GM12878 (cell line): ENCODE measurements around the gene CSTPP1.

Source experiments
- CUX1 ChIP-seq: IDR thresholded peaks from 2 replicates; pipeline ENCODE4 v1.6.1; 2012; ENCODE audit warnings: improper control_type of control experiment, low read depth, low read length; ENCODE audit not compliant: insufficient replicate concordance
- EZH2 ChIP-seq: IDR thresholded peaks from 2 replicates; pipeline ENCODE4 v1.6.1; 2012; ENCODE audit warnings: low read depth, mild to moderate bottlenecking, control low read depth, inconsistent platforms, low read length, borderline replicate concordance; ENCODE audit not compliant: control insufficient read depth
- IKZF1 ChIP-seq: fragments of 450-650 bp; conservative IDR thresholded peaks from 2 replicates; pipeline ENCODE4 v1.6.1; 2017; ENCODE audit warnings: antibody characterized with exemption, mild to moderate bottlenecking
- MXI1 ChIP-seq: fragments of 150-350 bp; IDR thresholded peaks from 2 replicates; pipeline ENCODE4 v1.6.1; 2011; ENCODE audit warnings: low read depth, mild to moderate bottlenecking, inconsistent platforms, low read length, improper control_type of control experiment
- NR2C2 ChIP-seq: IDR thresholded peaks from 2 replicates; pipeline ENCODE4 v1.6.1; 2011; ENCODE audit warnings: borderline replicate concordance, low read depth; ENCODE audit not compliant: control insufficient read depth, insufficient read length
- TF ChIP-seq, protein P1 (sequence below), 3 experiments: IDR thresholded peaks in 2 of 3; conservative IDR thresholded peaks in 1 of 3; 2 replicates each; pipeline ENCODE4 v1.5.1; 2011; ENCODE audit warnings: low read depth in 3 of 3, low read length in 3 of 3, mild to moderate bottlenecking in 3 of 3, control low read depth in 2 of 3, moderate library complexity in 2 of 3, inconsistent platforms in 1 of 3, mixed read lengths in 1 of 3; ENCODE audit not compliant: control insufficient read depth in 2 of 3, insufficient read depth in 1 of 3; ENCODE audit errors: extremely low read depth in 1 of 3
- TF ChIP-seq, protein P2 (sequence below): IDR thresholded peaks from 2 replicates; pipeline ENCODE4 v1.6.1; 2012; ENCODE audit warnings: mild to moderate bottlenecking, low read depth, low read length

DNA sequence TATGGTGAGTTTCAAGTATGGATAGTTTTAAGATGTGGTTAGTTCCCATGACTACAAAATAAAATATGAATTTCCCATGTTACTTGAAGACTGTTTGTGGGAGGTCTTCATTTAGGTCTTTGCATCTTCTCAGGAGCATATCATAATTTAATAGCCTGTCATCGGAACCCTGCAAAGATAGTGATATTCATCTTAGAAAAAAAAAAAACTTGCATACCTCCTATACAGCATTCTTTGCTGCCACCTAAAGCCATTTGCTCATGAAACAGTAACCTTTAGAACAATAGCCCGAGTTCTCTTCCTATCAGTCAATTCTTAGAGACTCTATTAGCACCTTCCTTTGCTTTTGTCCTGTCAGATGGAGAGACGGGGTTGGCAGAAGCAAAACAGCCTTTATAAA, 164.8 kb downstream of the CSTPP1 start:
- TF ChIP-seq CUX1, result no peak
- no peak for TF ChIP-seq EZH2
- TF ChIP-seq, protein P1, sequence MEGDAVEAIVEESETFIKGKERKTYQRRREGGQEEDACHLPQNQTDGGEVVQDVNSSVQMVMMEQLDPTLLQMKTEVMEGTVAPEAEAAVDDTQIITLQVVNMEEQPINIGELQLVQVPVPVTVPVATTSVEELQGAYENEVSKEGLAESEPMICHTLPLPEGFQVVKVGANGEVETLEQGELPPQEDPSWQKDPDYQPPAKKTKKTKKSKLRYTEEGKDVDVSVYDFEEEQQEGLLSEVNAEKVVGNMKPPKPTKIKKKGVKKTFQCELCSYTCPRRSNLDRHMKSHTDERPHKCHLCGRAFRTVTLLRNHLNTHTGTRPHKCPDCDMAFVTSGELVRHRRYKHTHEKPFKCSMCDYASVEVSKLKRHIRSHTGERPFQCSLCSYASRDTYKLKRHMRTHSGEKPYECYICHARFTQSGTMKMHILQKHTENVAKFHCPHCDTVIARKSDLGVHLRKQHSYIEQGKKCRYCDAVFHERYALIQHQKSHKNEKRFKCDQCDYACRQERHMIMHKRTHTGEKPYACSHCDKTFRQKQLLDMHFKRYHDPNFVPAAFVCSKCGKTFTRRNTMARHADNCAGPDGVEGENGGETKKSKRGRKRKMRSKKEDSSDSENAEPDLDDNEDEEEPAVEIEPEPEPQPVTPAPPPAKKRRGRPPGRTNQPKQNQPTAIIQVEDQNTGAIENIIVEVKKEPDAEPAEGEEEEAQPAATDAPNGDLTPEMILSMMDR (IDR thresholded peaks at IDR 0.05 in 2 of 3, conservative IDR thresholded peaks at IDR 0.05 in 1 of 3; ENCODE audit: control insufficient read depth in 2 of 3, extremely low read depth in 1 of 3, insufficient read depth in 1 of 3, low read depth in 3 of 3, low read length in 3 of 3), result peak in 1 of 3 experiments; percentile 14; a peak in 1 of 6 replicates
- TF ChIP-seq, protein P2, sequence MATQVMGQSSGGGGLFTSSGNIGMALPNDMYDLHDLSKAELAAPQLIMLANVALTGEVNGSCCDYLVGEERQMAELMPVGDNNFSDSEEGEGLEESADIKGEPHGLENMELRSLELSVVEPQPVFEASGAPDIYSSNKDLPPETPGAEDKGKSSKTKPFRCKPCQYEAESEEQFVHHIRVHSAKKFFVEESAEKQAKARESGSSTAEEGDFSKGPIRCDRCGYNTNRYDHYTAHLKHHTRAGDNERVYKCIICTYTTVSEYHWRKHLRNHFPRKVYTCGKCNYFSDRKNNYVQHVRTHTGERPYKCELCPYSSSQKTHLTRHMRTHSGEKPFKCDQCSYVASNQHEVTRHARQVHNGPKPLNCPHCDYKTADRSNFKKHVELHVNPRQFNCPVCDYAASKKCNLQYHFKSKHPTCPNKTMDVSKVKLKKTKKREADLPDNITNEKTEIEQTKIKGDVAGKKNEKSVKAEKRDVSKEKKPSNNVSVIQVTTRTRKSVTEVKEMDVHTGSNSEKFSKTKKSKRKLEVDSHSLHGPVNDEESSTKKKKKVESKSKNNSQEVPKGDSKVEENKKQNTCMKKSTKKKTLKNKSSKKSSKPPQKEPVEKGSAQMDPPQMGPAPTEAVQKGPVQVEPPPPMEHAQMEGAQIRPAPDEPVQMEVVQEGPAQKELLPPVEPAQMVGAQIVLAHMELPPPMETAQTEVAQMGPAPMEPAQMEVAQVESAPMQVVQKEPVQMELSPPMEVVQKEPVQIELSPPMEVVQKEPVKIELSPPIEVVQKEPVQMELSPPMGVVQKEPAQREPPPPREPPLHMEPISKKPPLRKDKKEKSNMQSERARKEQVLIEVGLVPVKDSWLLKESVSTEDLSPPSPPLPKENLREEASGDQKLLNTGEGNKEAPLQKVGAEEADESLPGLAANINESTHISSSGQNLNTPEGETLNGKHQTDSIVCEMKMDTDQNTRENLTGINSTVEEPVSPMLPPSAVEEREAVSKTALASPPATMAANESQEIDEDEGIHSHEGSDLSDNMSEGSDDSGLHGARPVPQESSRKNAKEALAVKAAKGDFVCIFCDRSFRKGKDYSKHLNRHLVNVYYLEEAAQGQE, result no peak
- no peak for TF ChIP-seq MXI1
- no peak for TF ChIP-seq NR2C2
- no peak for TF ChIP-seq IKZF1
